GM11168 (cell line): Measurements from ENCODE around the gene HLA-B.

Source experiments
- in situ Hi-C: fragments of 300-500 bp; cut with MboI; formaldehyde crosslinking; loops from one replicate; pipeline ENCODE4 v1.12.0; 2022; ENCODE audit warnings: low sequenced_read_pairs; ENCODE audit not compliant: unreplicated experiment

HLA-B gene

GRCh38 chr6:31354864-31355582 is 2.0 kb downstream of the HLA-B start:
- in situ Hi-C loops = loop anchor here (5.0 kb wide), 1 partner anchor 88 kb away; no protein-coding TSS in a partner anchor

- in situ Hi-C loops = loop anchor here (5.0 kb wide), 1 partner anchor 87 kb away; no protein-coding TSS in a partner anchor
Observed at GRCh38 chr6:31354158-31354863, 2.7 kb downstream of the HLA-B start.

- in situ Hi-C loops = loop anchor here (5.0 kb wide), 1 partner anchor 86 kb away; no protein-coding TSS in a partner anchor
Observed at GRCh38 chr6:31353384-31353945, 3.5 kb downstream of the HLA-B start.

GRCh38 chr6:31352683-31353383 is 4.1 kb downstream of the HLA-B start:
- in situ Hi-C loops = loop anchor here (5.0 kb wide), 1 partner anchor 86 kb away; no protein-coding TSS in a partner anchor

GRCh38 chr6:31352310-31352682 is 4.7 kb downstream of the HLA-B start:
- in situ Hi-C loops = loop anchor here (5.0 kb wide), 1 partner anchor 85 kb away; no protein-coding TSS in a partner anchor

- in situ Hi-C loops = loop anchor here (5.0 kb wide), 1 partner anchor 84 kb away; no protein-coding TSS in a partner anchor
Observed at GRCh38 chr6:31351401-31352309, 5.3 kb downstream of the HLA-B start.

- in situ Hi-C loops = loop anchor here (5.0 kb wide), 1 partner anchor 84 kb away; no protein-coding TSS in a partner anchor
Observed at GRCh38 chr6:31351033-31351380, 6.0 kb downstream of the HLA-B start.

- in situ Hi-C loops = loop anchor here (5.0 kb wide), 1 partner anchor 83 kb away; no protein-coding TSS in a partner anchor
Observed at GRCh38 chr6:31350196-31351032, 6.6 kb downstream of the HLA-B start.

GRCh38 chr6:31349301-31349700 is 7.7 kb downstream of the HLA-B start:
- in situ Hi-C loops = no loop called here

GRCh38 chr6:31345026-31345730 is 11.8 kb downstream of the HLA-B start:
- in situ Hi-C loops = no loop called here

- in situ Hi-C loops = no loop called here
Observed at GRCh38 chr6:31340228-31340627, 16.8 kb downstream of the HLA-B start.

- in situ Hi-C loops = no loop called here
Observed at GRCh38 chr6:31339210-31339609, 17.8 kb downstream of the HLA-B start.

GRCh38 chr6:31336896-31337496 is 20.0 kb downstream of the HLA-B start:
- in situ Hi-C loops = no loop called here

GRCh38 chr6:31332637-31333602 is 24.1 kb downstream of the HLA-B start:
- in situ Hi-C loops = no loop called here

- in situ Hi-C loops = no loop called here
Observed at GRCh38 chr6:31328355-31328960, 28.5 kb downstream of the HLA-B start.

GRCh38 chr6:31321820-31322219 is 35.2 kb downstream of the HLA-B start:
- in situ Hi-C loops = no loop called here
